Hypothalamus (tissue), 51 donors: ENCODE data around the gene CARD10.
"Not testable (repeated sequence)": the region's sequence is repeated elsewhere in the genome, so short reads cannot be mapped to it uniquely, and the experiment has no call there.

Experiments used
- DNase-seq, 51 donors: peaks; one replicate each; lab custom pipeline; 2025; lab: John Stamatoyannopoulos, UW

CARD10 gene

DNA sequence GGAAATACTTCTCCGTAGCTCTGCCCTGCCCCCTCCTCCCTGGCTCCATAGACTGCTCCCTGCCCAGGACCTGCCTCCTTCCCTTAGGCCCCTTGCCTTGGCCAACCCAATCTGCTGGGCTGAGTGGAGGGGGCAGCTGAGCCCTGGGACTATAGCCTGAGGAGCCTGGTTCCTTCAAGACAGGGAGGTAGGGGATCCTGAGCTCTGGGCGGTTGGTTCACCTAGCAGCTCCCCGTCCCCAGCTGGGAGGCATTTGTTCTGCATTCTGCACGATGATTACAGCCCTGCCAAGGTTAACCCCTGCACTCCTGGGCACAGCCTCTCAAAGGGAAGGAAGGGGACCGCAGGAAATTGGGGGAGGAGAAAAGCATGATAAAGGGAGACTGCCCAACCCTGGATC is 37.5 kb upstream of the CARD10 start:
- no peak for DNase-seq

DNA sequence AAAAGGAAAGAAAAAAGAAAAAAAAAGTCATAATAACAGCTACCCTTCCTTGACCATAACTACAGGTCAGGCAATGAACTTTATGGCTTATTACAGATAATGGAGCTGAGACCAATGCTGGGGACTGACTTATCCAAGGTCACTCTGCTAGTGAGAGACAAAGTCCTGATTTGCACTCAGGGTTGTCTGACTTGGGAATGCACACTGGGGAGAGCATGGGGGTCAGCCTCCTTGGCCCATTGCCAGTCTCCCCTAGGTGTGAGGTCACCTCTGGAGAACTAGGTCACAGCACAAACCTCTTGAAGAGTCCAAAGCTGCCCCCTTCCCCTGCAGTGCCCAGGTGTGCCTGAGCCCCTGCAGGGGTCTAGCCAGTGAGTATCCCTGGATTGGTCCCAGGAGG is 35.8 kb upstream of the CARD10 start:
- no peak for DNase-seq

DNA sequence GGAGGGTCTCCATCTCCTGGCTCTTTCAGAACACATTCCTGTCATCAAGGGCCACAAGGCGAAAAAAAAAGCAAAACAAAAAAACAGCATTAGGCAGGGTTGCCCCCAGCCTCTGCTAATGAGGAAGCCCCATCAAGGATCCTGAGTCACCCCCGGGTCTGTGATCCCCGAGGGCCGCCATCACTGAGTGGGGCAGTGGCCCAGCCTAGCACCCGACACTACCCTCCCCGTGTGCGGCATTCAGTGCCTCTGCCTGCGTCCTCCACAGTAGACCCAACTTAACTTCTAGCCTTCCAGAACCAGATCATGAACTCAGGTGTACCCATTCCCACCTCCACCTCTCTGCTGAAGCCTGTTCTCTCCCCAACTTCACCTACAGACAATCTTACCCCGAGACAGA is 34.5 kb upstream of the CARD10 start:
- DNase-seq, result no peak

DNA sequence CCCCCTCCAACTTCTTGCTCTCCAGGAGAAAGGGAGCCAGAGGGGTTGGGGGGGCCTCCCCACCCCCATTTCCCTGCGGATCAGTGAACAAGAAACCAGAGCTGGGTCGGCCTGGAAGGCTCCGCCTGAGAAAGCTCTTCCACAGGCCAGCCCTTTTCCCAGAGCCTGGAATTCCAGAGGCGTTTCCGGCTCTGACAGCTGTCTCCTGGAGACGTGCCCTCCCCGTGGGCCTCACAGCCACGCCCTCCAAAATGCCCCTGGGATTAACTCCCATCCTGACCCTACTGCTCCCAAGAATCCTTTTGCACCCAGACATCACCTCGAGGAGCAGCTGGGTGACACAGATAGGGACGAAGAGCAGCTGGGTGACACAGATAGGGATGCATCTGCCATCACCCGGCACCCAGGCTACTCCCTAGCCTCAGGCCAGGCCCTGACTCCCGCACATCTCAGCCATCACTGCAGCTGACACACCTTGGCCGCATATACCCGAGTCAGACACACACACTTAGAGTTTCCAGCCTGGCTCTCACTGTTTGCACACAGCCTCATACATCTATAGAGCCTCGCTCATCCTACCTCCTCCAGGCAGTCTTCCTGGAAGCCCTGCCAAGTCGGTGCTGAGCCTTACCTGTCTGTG is 33.4 kb upstream of the CARD10 start:
- no peak for DNase-seq

DNA sequence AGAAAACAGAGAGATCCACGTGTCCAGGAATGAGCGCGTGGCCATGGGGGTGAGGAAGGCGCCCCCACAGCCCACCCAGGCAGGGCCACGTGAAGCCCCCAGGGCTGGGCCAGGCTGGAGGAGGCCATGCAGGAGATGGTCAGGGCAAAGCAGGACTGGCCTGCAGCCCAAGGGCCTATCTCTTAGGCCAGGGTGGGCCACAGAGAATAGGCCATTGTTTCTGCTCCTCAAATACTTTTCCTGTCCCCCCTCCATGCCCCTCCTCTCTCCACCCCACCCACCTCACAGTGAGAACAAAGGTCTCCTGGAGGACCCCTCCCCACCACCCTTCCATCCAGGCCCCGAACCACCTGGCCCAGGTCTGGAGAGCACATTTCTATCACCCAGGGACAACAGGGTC is 32.8 kb upstream of the CARD10 start:
- no peak for DNase-seq

DNA sequence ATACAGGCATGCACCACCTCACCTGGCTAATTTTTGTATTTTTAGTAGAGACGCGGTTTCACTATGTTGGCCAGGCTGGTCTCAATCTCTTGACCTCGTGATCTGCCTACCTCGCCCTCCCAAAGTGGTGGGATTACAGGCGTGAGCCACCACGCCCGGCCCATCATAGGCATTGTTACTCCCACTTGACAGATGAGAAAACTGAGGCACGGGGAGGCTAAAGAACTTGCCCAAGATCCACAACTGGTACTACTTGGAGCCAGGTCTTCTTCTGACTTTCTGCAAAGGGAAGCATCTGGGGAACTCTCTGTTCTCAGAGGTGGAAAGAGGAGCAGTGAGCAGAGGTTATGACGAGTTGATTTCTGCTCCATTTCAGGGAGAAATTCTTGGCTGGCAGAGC is 31.7 kb upstream of the CARD10 start:
- DNase-seq, result not testable (repeated sequence)

DNA sequence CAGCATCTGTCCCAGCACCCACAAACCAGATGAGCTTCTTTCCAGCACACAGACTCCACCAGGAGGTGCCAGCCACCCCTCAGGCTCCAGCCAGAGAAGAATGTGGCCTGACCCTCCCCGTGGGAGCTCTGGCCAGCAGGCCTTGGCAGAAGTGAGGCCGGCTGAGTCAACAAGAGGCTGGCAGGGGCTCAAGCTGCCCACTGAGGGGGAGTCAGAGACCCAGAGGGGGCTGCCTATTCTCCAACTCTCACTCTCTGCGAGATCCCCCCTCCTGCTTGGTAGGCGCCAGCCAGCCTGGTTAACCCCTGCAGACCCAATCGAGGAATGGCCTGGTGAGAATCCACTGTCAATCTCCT is 30.5 kb upstream of the CARD10 start:
- peak in 43 of 51 donors; percentile 34 to 92 (median 75) for DNase-seq

DNA sequence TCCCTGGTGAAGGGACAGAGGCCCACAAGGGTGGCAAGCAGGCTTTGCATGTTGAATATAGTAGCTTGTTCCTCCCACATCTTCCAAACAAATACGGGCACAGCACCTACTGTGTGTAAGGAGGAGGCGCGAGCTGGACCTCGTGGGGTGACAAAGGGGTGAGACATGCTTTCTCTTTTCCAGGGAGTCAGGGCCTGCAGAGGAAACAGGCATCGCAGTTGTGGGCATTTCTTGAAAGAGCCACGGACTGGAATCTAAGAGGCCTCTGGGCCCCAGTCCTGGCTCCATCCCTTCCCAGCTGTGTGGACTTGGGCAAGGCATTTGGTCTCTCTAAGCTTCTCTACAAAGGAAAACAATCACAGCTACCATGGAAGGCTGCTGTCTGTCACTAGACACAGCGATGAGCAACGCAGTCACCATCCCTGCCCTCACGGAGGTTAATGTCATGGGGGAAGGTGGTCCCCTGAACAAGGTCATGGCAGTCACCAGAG is 28.1 kb upstream of the CARD10 start:
- peak in 7 of 51 donors; percentile 33 to 72 (median 50) for DNase-seq

DNA sequence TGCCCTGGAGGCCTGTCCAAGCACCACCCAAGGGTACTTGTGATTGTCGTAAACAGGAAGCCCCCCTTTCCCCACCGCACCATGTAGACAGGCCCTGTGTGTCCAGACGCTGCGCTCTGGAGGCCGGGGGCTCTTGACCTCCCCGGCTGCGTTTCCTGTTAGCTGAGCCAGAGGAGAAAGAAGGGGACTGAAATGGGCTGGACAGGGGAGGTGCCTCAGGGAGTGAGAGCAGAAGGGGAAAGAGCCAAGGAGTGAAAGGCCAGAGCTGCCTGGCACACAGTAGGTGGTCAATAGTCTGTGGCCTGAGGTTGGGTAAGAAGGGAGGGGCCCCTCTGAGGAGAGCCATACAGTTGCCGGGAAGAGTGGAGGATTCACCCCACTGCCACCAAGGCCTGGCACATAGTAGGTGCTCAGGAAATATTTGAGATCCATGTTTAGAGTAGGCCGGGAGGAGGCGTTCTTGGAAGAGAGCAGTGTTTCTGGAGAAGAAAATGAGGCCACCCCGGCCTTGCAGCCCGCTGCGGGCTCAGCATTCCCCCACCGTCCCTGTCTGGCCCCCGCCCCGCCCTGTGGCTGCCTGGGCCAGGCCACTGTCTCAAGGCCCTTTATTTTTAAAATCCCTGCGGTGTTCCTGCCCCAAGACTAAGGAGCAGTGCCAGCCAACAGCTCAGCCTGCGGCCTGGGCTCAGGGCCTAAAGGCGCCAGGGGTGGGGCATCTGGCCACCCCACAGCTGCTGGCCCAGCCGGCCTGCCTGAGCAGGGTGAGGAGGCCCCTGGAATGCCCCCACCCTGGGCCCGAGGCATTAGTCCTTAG is 27.4 kb upstream of the CARD10 start:
- DNase-seq, result peak in 38 of 51 donors; percentile 13 to 82 (median 60)

DNA sequence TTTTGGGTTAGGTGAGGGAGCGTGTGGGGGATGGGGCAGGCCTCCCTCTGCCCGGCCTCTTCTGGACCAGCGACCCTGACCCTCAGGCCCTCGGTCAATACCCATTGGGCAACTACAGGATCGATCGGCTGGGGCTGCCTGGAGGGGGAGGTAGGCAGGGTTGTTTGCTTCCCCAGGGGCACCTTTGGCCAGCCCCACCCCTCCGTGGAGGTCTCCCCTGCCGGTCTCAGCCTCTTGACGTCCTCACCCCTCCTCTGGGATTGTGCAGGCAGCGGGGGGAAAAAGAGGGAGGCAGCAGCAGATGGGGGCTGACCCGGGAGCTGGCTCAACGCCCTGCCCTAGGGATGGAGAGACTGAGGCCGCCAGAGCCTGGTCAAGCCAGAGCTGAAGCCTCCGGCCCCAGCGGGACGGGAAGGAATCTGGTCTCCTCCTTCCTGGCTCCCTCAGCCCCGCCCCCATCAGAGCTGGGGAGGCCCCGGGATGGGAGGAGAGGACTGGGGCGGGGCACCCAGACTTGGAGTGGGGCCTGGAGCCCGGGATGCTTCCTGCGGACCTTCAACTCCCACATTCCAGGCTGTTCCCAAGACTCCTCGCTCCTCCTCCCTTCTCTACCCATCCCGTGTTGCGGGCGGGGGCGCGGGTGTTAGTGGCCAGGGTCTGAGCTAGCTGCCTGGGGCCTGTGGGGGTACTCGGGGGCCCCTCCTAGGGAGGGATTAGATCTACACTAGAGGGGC is 26.7 kb upstream of the CARD10 start:
- DNase-seq, result peak in 24 of 51 donors; percentile 21 to 84 (median 46)

DNA sequence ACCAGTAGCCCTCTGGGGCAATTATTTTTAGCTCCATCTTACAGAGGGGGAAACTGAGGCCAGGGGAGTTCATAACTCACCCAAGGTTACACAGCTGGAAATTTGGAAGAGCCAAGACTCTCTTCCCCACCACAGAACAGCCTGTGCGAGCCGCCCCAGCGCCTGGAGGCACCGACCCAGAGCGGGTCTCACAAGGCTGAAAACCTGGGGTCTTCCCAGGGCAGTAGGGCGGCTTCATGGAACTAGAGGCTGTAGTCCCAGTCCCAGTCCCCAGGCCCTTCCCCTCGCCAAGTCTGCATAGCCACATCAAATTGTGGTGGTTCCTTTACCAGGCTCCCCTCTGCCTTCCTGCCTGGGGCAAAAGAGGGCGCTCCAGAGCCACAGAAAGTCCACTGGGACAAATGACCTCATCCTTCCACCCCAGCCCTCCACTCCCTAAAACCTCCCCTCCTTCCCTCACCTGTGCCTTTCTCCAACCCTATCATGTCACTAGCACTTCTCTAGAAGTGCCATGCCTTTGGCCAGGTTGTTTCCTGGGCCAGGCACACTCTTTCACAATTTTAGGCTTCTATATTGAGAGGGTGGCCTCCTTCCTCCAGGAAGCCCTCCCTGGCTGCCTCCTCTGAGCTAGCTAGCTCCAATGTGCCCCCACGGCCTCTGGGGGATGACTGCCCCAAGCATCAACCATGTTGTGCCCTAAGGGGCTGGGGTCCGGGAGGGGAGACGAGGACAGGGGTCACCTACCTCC is 25.9 kb upstream of the CARD10 start:
- peak in 24 of 51 donors; percentile 11 to 64 (median 44) for DNase-seq

DNA sequence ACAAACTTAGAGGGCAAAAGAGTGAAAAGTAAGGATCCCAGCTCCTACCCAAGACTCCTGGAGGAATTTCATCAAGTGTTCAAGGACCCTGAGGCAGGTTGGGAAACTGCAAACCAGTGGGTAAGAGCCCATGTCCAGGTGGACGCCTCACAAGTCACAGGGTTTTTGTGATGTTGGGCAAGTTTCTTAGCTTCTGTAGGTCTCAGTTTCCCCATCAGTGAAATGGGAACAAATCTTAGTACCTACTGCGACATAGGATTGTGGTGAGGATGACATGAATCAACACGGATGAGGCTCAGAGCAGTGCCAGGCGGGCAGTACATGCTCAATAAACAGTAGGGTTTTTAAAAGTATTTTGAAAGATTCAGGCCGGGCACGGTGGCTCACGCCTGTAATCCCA is 23.7 kb upstream of the CARD10 start:
- no peak for DNase-seq

DNA sequence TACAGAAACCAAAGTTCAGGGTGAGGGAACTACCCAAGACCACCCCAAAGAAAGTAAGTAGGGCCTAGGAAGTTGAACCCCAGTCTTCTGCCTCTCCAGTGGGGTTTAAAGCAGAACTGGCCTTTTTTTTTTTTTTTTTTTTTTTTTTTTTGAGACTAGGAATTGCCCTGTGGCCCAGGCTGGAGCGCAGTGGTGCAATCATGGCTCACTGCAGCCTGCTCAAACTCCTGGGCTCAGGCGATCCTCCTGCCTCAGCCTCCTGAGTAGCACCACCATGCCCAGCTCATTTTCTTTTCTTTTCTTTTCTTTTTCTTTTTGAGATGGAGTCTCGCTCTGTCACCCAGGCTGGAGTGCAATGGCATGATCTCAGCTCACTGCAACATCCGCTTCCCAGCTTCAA is 23.2 kb upstream of the CARD10 start:
- not testable (repeated sequence) for DNase-seq

DNA sequence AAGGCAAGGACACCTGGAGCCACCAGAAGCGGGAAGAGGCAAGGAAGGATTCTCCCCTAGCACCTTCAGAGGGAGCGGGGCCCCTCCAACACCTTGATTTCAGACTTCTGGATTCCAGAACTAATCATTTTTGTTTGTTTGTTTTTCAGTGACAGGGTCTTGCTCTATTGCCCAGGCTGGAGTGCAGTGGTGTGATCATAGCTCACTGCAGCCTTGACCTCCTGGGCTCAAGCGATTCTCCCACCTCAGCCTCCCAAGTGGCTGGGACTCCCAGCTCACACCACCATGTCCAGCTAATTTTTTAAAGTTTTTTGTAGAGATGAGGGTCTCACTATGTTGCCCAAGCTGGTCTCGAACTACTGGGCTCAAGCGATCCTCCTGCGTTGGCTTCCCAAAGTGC is 20.6 kb upstream of the CARD10 start:
- DNase-seq, result not testable (repeated sequence)

DNA sequence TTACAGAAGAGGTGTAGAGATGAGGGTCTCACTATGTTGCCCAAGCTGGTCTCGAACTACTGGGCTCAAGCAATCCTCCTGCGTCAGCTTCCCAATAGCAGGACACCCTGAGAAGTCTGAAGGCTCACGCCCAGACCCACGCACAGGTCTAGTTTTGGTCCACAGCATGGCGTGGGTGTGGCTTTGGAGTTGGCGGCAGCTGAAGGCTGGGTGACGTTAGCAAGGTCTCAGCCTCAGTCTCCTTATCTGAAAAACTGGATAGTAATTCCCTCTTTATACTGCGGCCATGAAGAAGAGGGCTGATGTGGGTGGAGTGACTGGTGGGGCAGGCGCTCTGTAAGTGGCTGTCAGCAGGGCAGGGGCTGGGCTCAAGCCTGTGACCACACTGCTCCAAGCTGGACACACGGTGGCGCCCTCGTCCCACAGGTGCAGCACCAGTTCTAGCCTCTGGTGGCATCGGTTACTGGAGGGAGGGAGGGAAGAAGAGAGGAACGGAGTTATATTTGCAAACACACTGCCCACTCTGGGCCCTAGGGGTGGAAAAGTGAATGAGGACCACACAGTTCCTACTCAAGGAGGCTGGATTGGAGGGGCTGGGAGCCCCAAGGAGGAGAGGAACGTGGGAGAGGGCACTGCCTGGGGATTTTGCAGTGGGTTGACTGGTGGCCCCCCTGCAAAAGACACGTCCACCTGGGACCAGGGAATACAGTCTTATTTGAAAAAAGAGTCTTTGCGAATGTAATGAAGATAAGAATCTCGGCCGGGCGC is 19.6 kb upstream of the CARD10 start:
- DNase-seq, result peak in 50 of 51 donors; percentile 23 to 94 (median 83)

DNA sequence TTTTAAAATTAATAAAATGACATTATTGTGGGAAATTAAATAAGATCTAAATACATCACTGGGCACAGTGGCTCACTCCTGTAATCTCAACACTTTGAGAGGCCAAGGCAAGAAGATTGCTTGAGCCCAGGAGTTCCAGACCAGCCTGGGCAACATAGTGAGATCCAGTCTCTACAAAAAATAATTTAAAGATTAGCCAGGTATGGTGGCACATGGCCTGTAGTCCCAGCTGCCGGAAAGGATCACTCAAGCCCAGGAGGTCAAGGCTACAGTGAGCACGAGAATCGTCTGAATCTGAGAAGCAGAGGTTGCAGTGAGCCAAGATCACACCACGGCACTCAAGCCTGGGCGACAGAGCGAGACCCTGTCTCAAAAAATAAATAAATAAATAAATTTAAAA is 15.9 kb upstream of the CARD10 start:
- no peak for DNase-seq

DNA sequence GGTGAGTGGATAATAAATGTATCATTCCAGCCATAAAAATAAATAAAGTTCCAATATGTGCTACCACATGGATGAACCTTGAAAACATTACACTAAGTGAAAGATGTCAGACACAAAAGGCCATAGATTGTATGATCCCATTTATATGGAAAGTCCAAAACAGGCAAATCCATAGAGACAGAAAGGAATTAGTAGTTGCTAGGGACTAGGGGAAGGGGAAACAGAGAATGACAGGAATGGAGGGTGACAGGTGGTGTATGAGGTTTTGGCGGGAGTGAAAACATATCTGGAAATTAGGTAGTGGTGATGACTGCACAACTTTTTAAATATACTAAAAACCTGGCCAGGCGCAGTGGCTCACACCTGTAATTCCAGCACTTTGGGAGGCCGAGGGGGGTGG is 15.2 kb upstream of the CARD10 start:
- no peak for DNase-seq

DNA sequence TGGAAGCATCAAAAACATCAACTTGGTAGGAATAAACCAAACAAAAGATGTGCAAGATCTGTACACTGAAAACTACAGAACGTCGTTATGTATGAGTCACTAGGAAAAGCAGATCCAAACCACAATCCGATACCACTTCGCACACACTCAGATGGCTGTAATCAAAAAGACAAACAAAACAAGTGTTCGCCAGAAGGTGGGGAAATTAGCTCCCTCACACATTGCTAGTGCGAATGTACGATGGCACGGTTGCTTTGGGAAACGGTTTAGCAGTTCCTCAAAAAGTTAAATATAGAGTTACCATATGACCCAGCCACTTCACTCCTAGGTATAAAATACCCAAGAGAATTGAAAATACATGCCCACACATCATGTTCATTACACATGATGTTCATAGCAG is 14.8 kb upstream of the CARD10 start:
- DNase-seq, result peak in 2 of 51 donors; percentile 30 to 31

DNA sequence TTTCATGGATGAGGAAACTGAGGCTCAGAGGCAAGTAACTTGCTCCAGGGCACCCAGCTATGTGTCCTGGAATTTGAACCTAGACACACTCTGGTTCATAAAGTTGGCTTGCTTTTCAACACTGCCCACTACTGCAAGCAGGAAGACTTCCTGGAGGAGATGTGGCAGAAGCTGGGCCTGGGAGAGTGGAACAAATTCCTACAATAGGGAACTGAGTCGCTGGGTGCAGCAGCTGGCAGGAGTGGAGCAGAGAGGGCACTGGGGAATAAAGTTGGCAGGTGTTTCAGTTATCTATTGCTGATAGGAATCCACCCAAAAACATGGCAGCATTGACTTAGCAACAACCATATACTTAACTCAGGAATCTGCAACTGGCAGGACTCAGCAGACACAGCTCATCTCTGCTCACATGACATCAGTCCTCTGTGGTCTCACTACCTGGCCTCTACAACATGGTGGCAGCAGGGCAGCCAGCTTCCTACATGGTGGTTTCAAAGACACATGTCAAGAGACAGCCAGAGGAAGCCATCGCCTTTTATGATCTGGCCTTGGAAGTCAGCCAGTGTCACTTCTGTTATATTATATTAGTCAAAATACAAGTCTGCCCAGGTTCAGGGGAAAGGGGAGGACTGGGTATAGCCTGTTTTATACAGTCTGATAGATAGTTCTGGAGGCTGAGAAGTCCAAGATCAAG is 10.6 kb upstream of the CARD10 start:
- DNase-seq, result no peak
